ENCODE measurements around the gene TOR1AIP2. TPM values are rescaled to one million over a fixed set of nuclear protein-coding genes. Genes with fewer than 3 reads are reported as not detected.
"Not testable (repeated sequence)": the region's sequence is repeated elsewhere in the genome, so short reads cannot be mapped to it uniquely, and the experiment has no call there.

TOR1AIP2 gene
- total RNA-seq, 2 donors from 2014 or later, result 36.4 to 79.1 TPM

DNA sequence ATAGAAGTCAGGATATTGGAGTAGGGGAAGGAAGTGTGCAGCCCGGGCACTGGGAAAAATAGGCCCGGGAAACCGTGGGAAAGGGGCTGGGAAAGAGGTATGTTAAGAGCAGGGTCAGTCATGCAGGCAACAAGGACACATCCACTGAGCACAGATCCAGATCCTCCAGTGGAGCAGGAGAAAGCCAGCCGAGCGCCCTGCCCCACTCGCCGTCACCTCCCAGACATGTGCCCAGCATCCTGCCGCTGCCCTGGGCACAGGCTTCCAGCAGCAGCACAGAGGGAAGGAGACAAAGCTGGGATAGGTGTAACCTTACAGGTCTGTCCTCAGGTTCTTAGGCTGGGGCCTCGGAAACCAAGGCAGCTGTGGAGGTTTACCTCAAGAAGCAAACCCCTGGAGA lies 70.3 kb downstream of the TOR1AIP2 start:
- no peak for DNase-seq (ENCODE audit: low spot score)
- intact Hi-C loops (cut with DNase I), result no loop called here
- H3K4me1 ChIP-seq (replicated peaks), result no peaks in the 10 kb centered on the region
- no peaks in the 10 kb centered on the region for H3K9me3 ChIP-seq
- no peak for TF ChIP-seq POLR2AphosphoS5 (IDR thresholded peaks at IDR 0.05)
- TF ChIP-seq, protein P1, sequence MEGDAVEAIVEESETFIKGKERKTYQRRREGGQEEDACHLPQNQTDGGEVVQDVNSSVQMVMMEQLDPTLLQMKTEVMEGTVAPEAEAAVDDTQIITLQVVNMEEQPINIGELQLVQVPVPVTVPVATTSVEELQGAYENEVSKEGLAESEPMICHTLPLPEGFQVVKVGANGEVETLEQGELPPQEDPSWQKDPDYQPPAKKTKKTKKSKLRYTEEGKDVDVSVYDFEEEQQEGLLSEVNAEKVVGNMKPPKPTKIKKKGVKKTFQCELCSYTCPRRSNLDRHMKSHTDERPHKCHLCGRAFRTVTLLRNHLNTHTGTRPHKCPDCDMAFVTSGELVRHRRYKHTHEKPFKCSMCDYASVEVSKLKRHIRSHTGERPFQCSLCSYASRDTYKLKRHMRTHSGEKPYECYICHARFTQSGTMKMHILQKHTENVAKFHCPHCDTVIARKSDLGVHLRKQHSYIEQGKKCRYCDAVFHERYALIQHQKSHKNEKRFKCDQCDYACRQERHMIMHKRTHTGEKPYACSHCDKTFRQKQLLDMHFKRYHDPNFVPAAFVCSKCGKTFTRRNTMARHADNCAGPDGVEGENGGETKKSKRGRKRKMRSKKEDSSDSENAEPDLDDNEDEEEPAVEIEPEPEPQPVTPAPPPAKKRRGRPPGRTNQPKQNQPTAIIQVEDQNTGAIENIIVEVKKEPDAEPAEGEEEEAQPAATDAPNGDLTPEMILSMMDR (IDR thresholded peaks at IDR 0.05), result no peak
- TF ChIP-seq POLR2A (IDR thresholded peaks at IDR 0.05), result no peak
- WGBS, result 94% methylated on average over 9 of the region's 9 CpGs
- no peak overlapping the region for H3K4me3 ChIP-seq
- H3K27ac ChIP-seq, result no peak overlapping the region
- no peaks in the 10 kb centered on the region for H3K27me3 ChIP-seq (replicated peaks; ENCODE audit: insufficient read depth)
- no peaks in the 10 kb centered on the region for H3K36me3 ChIP-seq

DNA sequence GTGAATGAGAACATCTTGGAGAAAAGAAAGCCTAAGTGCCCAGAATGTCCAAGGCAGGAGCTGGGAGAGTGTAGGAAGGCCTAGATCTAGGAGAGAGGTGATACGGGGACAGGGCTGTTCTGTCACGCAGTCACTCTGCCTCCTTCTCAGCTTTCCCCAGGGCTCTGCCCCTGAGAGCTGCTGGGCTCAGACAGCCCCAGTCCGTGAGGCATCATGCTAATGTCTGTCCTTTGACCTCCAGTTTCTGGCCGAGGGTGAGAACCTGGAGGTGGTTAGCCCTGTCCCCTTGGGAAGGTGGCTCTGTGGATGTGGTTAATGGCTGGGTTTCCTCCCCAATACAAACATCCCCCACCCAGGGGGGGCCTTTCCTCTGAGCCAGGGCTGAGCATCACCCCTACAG lies 71.3 kb downstream of the TOR1AIP2 start:
- WGBS, result 80% methylated on average over 4 of the region's 4 CpGs
- intact Hi-C loops (cut with DNase I), result no loop called here
- TF ChIP-seq POLR2AphosphoS5 (IDR thresholded peaks at IDR 0.05), result no peak
- TF ChIP-seq, protein P1 (IDR thresholded peaks at IDR 0.05), result no peak
- TF ChIP-seq POLR2A (IDR thresholded peaks at IDR 0.05), result no peak

GRCh38 chr1:179805291-179806195 lies 72.1 kb downstream of the TOR1AIP2 start:
- 89% methylated on average over 19 of the region's 19 CpGs for WGBS
- DNase-seq (ENCODE audit: low spot score), result no peak
- intact Hi-C loops (cut with DNase I), result no loop called here
- TF ChIP-seq POLR2A (IDR thresholded peaks at IDR 0.05), result no peak
- TF ChIP-seq, protein P1 (IDR thresholded peaks at IDR 0.05), result no peak
- TF ChIP-seq POLR2AphosphoS5 (IDR thresholded peaks at IDR 0.05), result no peak
- Histone ChIP-seq H3K9me3 (no peaks in the 10 kb centered on the region), H3K27me3 (replicated peaks; ENCODE audit: insufficient read depth) (no peaks in the 10 kb centered on the region), H3K36me3 (no peaks in the 10 kb centered on the region), H3K4me1 (replicated peaks) (no peaks in the 10 kb centered on the region), H3K27ac (no peak overlapping the region), H3K4me3 (no peak overlapping the region)

More for the DNA sequence above, 71.3 kb downstream of the TOR1AIP2 start:
- Histone ChIP-seq H3K9me3 (no peaks in the 10 kb centered on the region), H3K36me3 (no peaks in the 10 kb centered on the region), H3K4me1 (replicated peaks) (no peaks in the 10 kb centered on the region), H3K27ac (no peak overlapping the region), H3K27me3 (replicated peaks; ENCODE audit: insufficient read depth) (no peaks in the 10 kb centered on the region), H3K4me3 (no peak overlapping the region)
- no peak for DNase-seq (ENCODE audit: low spot score)

DNA sequence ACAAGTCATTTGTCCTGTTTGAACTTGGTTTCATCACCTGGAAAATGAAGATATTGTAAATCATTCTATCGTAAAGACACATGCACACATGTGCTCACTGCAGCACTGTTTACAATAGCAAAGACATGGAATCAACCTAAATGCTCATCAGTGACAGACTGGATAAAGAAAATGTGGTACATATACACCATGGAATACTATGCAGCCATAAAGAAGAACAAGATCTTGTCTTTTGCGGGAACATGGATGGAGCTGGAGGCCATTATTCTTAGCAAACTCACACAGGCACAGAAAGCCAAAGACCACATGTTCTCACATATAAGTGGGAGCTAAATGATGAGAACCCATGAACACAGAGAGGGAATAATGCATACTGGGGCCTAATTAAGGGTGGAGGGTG lies 73.2 kb downstream of the TOR1AIP2 start:
- H3K27ac ChIP-seq; H3K4me1 ChIP-seq (replicated peaks); DNase-seq (ENCODE audit: low spot score); H3K27me3 ChIP-seq (replicated peaks; ENCODE audit: insufficient read depth); H3K9me3 ChIP-seq; intact Hi-C loops (cut with DNase I); H3K36me3 ChIP-seq; H3K4me3 ChIP-seq: not testable (repeated sequence)
- 91% methylated on average over 2 of the region's 2 CpGs for WGBS

- intact Hi-C loops (cut with DNase I), result no loop called here
- 86% methylated on average over 1 of the region's 1 CpG for WGBS
- TF ChIP-seq, protein P1 (IDR thresholded peaks at IDR 0.05), result no peak
- no peak for TF ChIP-seq POLR2A (IDR thresholded peaks at IDR 0.05)
- no peak for TF ChIP-seq POLR2AphosphoS5 (IDR thresholded peaks at IDR 0.05)
These were observed 73.7 kb downstream of the TOR1AIP2 start for GRCh38 chr1:179803918-179804317.

More at GRCh38 chr1:179803918-179804317, 73.7 kb downstream of the TOR1AIP2 start:
- H3K4me3 ChIP-seq, result no peak overlapping the region
- H3K9me3 ChIP-seq, result no peaks in the 10 kb centered on the region
- no peaks in the 10 kb centered on the region for H3K36me3 ChIP-seq
- no peaks in the 10 kb centered on the region for H3K27me3 ChIP-seq (replicated peaks; ENCODE audit: insufficient read depth)
- no peak for DNase-seq (ENCODE audit: low spot score)
- H3K4me1 ChIP-seq (replicated peaks), result no peaks in the 10 kb centered on the region
- no peak overlapping the region for H3K27ac ChIP-seq

All from prostate gland (tissue), 2 donors.